SU-DHL-6 (cell line): Measurements from ENCODE around the gene COQ8A.
"Not testable (repeated sequence)": the region's sequence is repeated elsewhere in the genome, so short reads cannot be mapped to it uniquely, and the experiment has no call there.

ENCODE experiments used
- H2AFZ ChIP-seq: fragments of 200-600 bp; sonication (generic); 2 replicates; pipeline ENCODE4 v1.6.1; 2014; ENCODE audit warnings: low read depth, mild to moderate bottlenecking, moderate library complexity, mixed read lengths, antibody characterized with exemption, low read length; ENCODE audit not compliant: severe bottlenecking
- H3F3A ChIP-seq: fragments of 200-600 bp; shearing (Covaris generic); 2 replicates; pipeline ENCODE4 v1.6.0; 2016; ENCODE audit warnings: antibody characterized with exemption, mild to moderate bottlenecking; ENCODE audit not compliant: insufficient read depth
- H3K27ac ChIP-seq: fragments of 200-600 bp; sonication (generic); 2 replicates; pipeline ENCODE4 v1.5.1; 2016; ENCODE audit warnings: low read depth, mild to moderate bottlenecking, low read length, moderate library complexity, mixed read lengths
- H3K27me3 ChIP-seq: fragments of 200-600 bp; sonication (generic), shearing (Covaris generic); 2 replicates; pipeline ENCODE4 v1.6.0; 2014; ENCODE audit warnings: mild to moderate bottlenecking, low read length
- H3K36me3 ChIP-seq: fragments of 200-600 bp; sonication (generic); 2 replicates; pipeline ENCODE4 v1.6.1; 2014; ENCODE audit warnings: mild to moderate bottlenecking, low read length, mixed read lengths
- H3K4me2 ChIP-seq: fragments of 300-600, 200-600 bp; shearing (Covaris generic), sonication (generic); 2 replicates; pipeline ENCODE4 v1.6.0; 2014; ENCODE audit warnings: low read length, low read depth, mild to moderate bottlenecking; ENCODE audit not compliant: poor library complexity, severe bottlenecking
- H3K4me3 ChIP-seq: fragments of 200-600 bp; sonication (generic); 2 replicates; pipeline ENCODE4 v1.5.1; 2014; ENCODE audit warnings: antibody characterized with exemption, low read length, mild to moderate bottlenecking, mixed read lengths; ENCODE audit not compliant: insufficient read depth, poor library complexity, severe bottlenecking
- H3K79me2 ChIP-seq: fragments of 200-600 bp; sonication (generic); 2 replicates; pipeline ENCODE4 v1.6.1; 2014; ENCODE audit warnings: mild to moderate bottlenecking, low read length, moderate library complexity; ENCODE audit not compliant: insufficient read depth
- H3K9ac ChIP-seq: fragments of 200-600 bp; sonication (generic); 2 replicates; pipeline ENCODE4 v1.7.0; 2014; ENCODE audit warnings: mild to moderate bottlenecking, low read length
- H3K9me2 ChIP-seq: fragments of 200-600 bp; sonication (generic); replicated peaks from 2 replicates; pipeline ENCODE4 v1.6.1; 2014; ENCODE audit warnings: low read length; ENCODE audit not compliant: insufficient read depth
- H3K9me3 ChIP-seq: fragments of 200-600 bp; sonication (generic); 2 replicates; pipeline ENCODE4 v1.6.1; 2014; ENCODE audit warnings: low read length, mixed read lengths; ENCODE audit not compliant: insufficient read depth
- H4K20me1 ChIP-seq: fragments of 200-600 bp; sonication (generic); 2 replicates; pipeline ENCODE4 v1.6.1; 2014; ENCODE audit warnings: low read depth, mild to moderate bottlenecking, antibody characterized with exemption, low read length, moderate library complexity, mixed read lengths
- EZH2phosphoT487 ChIP-seq: fragments of 200-600 bp; sonication (generic), shearing (Covaris generic); conservative IDR thresholded peaks from 2 replicates; pipeline ENCODE4 v1.6.1; 2018; ENCODE audit warnings: mild to moderate bottlenecking, antibody characterized with exemption, low read length, moderate library complexity, mixed read lengths
- TF ChIP-seq, protein P1 (sequence below): fragments of 200-600 bp; sonication (generic); IDR thresholded peaks from one replicate; pipeline ENCODE4 v1.5.1; 2017; ENCODE audit warnings: antibody characterized with exemption, mild to moderate bottlenecking, low read length, moderate library complexity; ENCODE audit not compliant: insufficient read depth, poor library complexity, severe bottlenecking

COQ8A gene

GRCh38 chr1:226993814-226994585 is 53.9 kb downstream of the COQ8A start:
- H3K79me2 ChIP-seq, result no peaks in the 10 kb centered on the region
- TF ChIP-seq, protein P1, sequence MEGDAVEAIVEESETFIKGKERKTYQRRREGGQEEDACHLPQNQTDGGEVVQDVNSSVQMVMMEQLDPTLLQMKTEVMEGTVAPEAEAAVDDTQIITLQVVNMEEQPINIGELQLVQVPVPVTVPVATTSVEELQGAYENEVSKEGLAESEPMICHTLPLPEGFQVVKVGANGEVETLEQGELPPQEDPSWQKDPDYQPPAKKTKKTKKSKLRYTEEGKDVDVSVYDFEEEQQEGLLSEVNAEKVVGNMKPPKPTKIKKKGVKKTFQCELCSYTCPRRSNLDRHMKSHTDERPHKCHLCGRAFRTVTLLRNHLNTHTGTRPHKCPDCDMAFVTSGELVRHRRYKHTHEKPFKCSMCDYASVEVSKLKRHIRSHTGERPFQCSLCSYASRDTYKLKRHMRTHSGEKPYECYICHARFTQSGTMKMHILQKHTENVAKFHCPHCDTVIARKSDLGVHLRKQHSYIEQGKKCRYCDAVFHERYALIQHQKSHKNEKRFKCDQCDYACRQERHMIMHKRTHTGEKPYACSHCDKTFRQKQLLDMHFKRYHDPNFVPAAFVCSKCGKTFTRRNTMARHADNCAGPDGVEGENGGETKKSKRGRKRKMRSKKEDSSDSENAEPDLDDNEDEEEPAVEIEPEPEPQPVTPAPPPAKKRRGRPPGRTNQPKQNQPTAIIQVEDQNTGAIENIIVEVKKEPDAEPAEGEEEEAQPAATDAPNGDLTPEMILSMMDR, result no peak
- no peak for TF ChIP-seq EZH2phosphoT487
- H3K9ac ChIP-seq, result no peak overlapping the region
- H3K27ac ChIP-seq, result no peak overlapping the region
- no peak overlapping the region for H3K4me3 ChIP-seq
- no peaks in the 10 kb centered on the region for H4K20me1 ChIP-seq
- H3K9me2 ChIP-seq, result no peaks in the 10 kb centered on the region
- no peak overlapping the region for H2AFZ ChIP-seq
- H3F3A ChIP-seq, result no peaks in the 10 kb centered on the region
- H3K9me3 ChIP-seq, result no peaks in the 10 kb centered on the region
- no peaks in the 10 kb centered on the region for H3K27me3 ChIP-seq
- no peak overlapping the region for H3K4me2 ChIP-seq
- H3K36me3 ChIP-seq, result no peaks in the 10 kb centered on the region

GRCh38 chr1:226994586-226995364 is 54.7 kb downstream of the COQ8A start:
- TF ChIP-seq, protein P1, result no peak
- TF ChIP-seq EZH2phosphoT487, result no peak
- Histone ChIP-seq H3K27me3 (no peaks in the 10 kb centered on the region), H3K27ac (no peak overlapping the region), H3K9me3 (no peaks in the 10 kb centered on the region), H3K4me2 (no peak overlapping the region), H4K20me1 (no peaks in the 10 kb centered on the region), H3K79me2 (no peaks in the 10 kb centered on the region), H3F3A (no peaks in the 10 kb centered on the region), H3K36me3 (no peaks in the 10 kb centered on the region), H3K4me3 (no peak overlapping the region), H3K9ac (no peak overlapping the region), H3K9me2 (no peaks in the 10 kb centered on the region), H2AFZ (no peak overlapping the region)

DNA sequence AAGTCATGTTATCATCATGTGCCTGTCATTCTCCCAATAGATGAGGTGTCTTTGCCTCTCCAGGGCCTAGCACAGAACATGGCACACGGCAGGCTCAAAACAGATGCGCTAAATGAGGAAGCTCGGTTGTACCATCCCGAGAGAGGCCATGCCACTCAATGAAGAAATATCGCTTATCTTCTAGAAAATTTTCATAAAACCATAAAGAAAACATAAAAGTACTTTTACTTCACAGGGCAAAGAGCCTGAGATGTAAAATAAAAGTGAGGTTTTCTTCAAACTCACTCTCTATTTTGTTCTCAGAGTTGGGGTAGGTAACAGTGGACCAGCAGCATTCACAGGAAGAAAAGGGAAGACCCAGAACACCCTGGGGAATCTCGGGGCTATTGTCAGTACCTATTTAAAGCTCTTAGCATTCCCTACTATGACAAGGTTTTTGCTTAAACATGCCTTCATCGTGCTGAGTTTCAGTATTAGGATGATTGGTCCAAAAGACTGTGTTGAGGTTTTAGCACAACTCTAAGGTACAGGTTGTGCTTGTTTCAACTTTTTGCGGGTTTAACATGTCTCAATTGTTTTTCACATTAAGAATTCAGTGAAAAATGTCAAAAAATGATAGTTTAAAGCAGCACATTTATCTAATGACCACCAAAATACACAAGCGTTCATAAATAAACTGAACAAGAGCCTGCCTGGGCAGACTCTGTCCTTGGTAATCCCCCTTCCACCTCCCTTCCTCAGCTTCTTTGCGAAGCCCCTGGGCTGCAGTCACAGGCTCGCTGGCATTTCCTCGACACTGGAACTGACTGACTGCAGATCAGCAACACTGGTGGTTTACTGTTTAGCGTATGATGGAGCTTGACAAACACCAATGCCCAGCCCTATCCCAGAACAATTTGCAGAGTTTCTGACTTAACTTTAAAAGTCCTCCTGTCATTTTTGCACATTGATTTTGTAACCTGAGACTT is 55.6 kb downstream of the COQ8A start:
- Histone ChIP-seq H3K9me2 (no peaks in the 10 kb centered on the region), H3K4me3 (no peak overlapping the region), H3K27ac (no peak overlapping the region), H3F3A (no peaks in the 10 kb centered on the region), H3K27me3 (no peaks in the 10 kb centered on the region), H3K9ac (no peak overlapping the region), H3K36me3 (no peaks in the 10 kb centered on the region), H3K9me3 (no peaks in the 10 kb centered on the region), H3K4me2 (no peak overlapping the region), H2AFZ (no peak overlapping the region), H3K79me2 (no peaks in the 10 kb centered on the region), H4K20me1 (no peaks in the 10 kb centered on the region)
- TF ChIP-seq EZH2phosphoT487, result no peak
- TF ChIP-seq, protein P1, result no peak

- not testable (repeated sequence) for H3K4me3 ChIP-seq, H3K9me3 ChIP-seq, H3K79me2 ChIP-seq, H3K9me2 ChIP-seq, H3K27me3 ChIP-seq, H2AFZ ChIP-seq, H3K9ac ChIP-seq, H4K20me1 ChIP-seq, H3K36me3 ChIP-seq, H3K27ac ChIP-seq, H3K4me2 ChIP-seq, H3F3A ChIP-seq
These were observed 59.5 kb downstream of the COQ8A start for GRCh38 chr1:226999579-226999978.
